Fibroblast of lung (primary cell): ENCODE measurements around the gene GABBR2. TPM values are rescaled to one million over a fixed set of nuclear protein-coding genes. Genes with fewer than 3 reads are reported as not detected.

Source experiments
- DNase-seq, 2 donors: peaks; one replicate each; pipeline versions ENCODE4 v3.0.0 to v3.0.0-alpha.2; 2010; ENCODE audit warnings: low read depth in 2 of 2
- H2AFZ ChIP-seq: 2 replicates; pipeline ENCODE4 v1.5.1; 2012; ENCODE audit warnings: low read length, control low read depth, inconsistent platforms
- H3K27ac ChIP-seq: 2 replicates; pipeline ENCODE4 v1.5.1; 2011; ENCODE audit warnings: low read length, control low read depth; ENCODE audit not compliant: insufficient read depth
- H3K27me3 ChIP-seq: 2 replicates; pipeline ENCODE4 v1.5.1; 2011; ENCODE audit warnings: mild to moderate bottlenecking, low read length; ENCODE audit not compliant: control insufficient read depth, insufficient read depth
- H3K36me3 ChIP-seq: 2 replicates; pipeline ENCODE4 v1.5.1; 2011; ENCODE audit warnings: low read length; ENCODE audit not compliant: control insufficient read depth, insufficient read depth
- H3K4me1 ChIP-seq: 2 replicates; pipeline ENCODE4 v1.5.1; 2011; ENCODE audit warnings: low read length; ENCODE audit not compliant: control insufficient read depth, insufficient read depth; ENCODE audit errors: extremely low read depth
- H3K4me2 ChIP-seq: 2 replicates; pipeline ENCODE4 v1.5.1; 2011; ENCODE audit warnings: low read length, control low read depth; ENCODE audit not compliant: insufficient read depth; ENCODE audit errors: extremely low read depth
- H3K4me3 ChIP-seq, 4 experiments: fragments of 200-600 bp in 1 of 4; sonication (generic) in 1 of 4; replicated peaks in 1 of 4; 2 replicates each; pipeline ENCODE4 v1.5.1; 2011 to 2016; ENCODE audit warnings: low read length in 4 of 4, low read depth in 3 of 4, mild to moderate bottlenecking in 3 of 4, control low read depth in 2 of 4, inconsistent platforms in 1 of 4, mixed read lengths in 1 of 4; ENCODE audit not compliant: insufficient read depth in 1 of 4; ENCODE audit errors: control extremely low read depth in 1 of 4
- H3K79me2 ChIP-seq: 2 replicates; pipeline ENCODE4 v1.5.1; 2012; ENCODE audit warnings: mild to moderate bottlenecking, low read length, inconsistent platforms; ENCODE audit not compliant: control insufficient read depth, insufficient read depth
- H3K9ac ChIP-seq: 2 replicates; pipeline ENCODE4 v1.5.1; 2011; ENCODE audit warnings: mild to moderate bottlenecking, low read length, control low read depth; ENCODE audit not compliant: insufficient read depth
- H3K9me3 ChIP-seq: 2 replicates; pipeline ENCODE4 v1.5.1; 2012; ENCODE audit warnings: low read depth, low read length; ENCODE audit not compliant: control insufficient read depth, insufficient read depth
- H4K20me1 ChIP-seq: 2 replicates; pipeline ENCODE4 v1.5.1; 2011; ENCODE audit warnings: low read length; ENCODE audit not compliant: control insufficient read depth, insufficient read depth; ENCODE audit errors: extremely low read depth
- CTCF ChIP-seq, 2 donors: IDR thresholded peaks in 1 of 2; conservative IDR thresholded peaks in 1 of 2; 1 replicate in 1 of 2; 2 replicates in 1 of 2; pipeline ENCODE4 v1.5.1; 2011 to 2012; ENCODE audit warnings: low read length in 2 of 2, control low read depth in 1 of 2, inconsistent platforms in 1 of 2, low read depth in 1 of 2, mild to moderate bottlenecking in 1 of 2
- EZH2 ChIP-seq: IDR thresholded peaks from 2 replicates; pipeline ENCODE4 v1.5.1; 2012; ENCODE audit warnings: low read length, control low read depth, mild to moderate bottlenecking; ENCODE audit errors: missing control alignments
- polyA plus RNA-seq, 2 donors: library from polyadenylated mRNA; depleted of rRNA in 1 of 2; stranded (reverse) in 1 of 2; unstranded in 1 of 2; fragments of >200 nt; gene quantifications; 2 replicates each; pipeline ENCODE4 v1.2.1, GENCODE V29; 2011 to 2012; ENCODE audit warnings: missing spikeins in 1 of 2
- total RNA-seq: library from RNA; depleted of rRNA; stranded (reverse); fragments of >200 nt; gene quantifications from 2 replicates; pipeline ENCODE4 v1.2.1, GENCODE V29; 2014

The GABBR2 gene
- total and polyA plus RNA-seq, 2 donors (not counting 1 experiment from before 2014, with no cell fraction given): 0.32 to 0.33 TPM

- peak; percentile 16 to 81 for DNase-seq
- no peak overlapping the region for H3K4me3 ChIP-seq
- no peaks in the 10 kb centered on the region for H3K4me1 ChIP-seq
- no peak overlapping the region for H3K9ac ChIP-seq
- no peaks in the 10 kb centered on the region for H3K9me3 ChIP-seq
- H3K4me2 ChIP-seq: no peak overlapping the region
- TF ChIP-seq EZH2 (no peak), CTCF (conservative IDR thresholded peaks at IDR 0.05 in 1 of 2, IDR thresholded peaks at IDR 0.05 in 1 of 2; ENCODE audit: low read depth in 1 of 2, low read length in 2 of 2) (no peak)
- H3K27me3 ChIP-seq: no peaks in the 10 kb centered on the region
- no peak overlapping the region for H2AFZ ChIP-seq
- no peaks in the 10 kb centered on the region for H3K79me2 ChIP-seq
- H4K20me1 ChIP-seq: no peaks in the 10 kb centered on the region
- H3K27ac ChIP-seq: no peak overlapping the region
- no peaks in the 10 kb centered on the region for H3K36me3 ChIP-seq
Observed at GRCh38 chr9:98627296-98627695, 81.4 kb downstream of the GABBR2 start.

DNA sequence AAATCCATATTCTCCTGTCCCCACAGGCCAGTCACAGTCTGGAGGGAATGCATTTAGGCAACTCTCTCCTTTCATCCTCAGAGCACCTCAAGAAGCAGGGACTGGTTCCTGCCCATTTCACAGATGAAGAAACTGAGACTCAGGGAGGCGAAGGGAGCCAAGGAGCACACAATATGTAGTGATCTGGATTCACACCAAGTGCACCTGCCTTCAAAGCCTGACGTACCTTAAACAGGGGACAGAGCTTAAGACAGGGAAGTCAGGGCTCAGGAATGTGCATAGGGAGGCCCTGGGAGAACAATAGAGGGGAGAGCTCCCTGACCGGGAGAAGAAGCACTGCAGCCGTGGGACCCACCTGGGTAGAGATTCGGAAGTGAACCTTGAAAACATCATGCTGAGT, 83.0 kb downstream of the GABBR2 start:
- no peak overlapping the region for H3K27ac ChIP-seq
- no peak for TF ChIP-seq EZH2
- TF ChIP-seq CTCF (conservative IDR thresholded peaks at IDR 0.05 in 1 of 2, IDR thresholded peaks at IDR 0.05 in 1 of 2; ENCODE audit: low read depth in 1 of 2, low read length in 2 of 2): no peak
- no peak overlapping the region for H3K4me3 ChIP-seq

GRCh38 chr9:98619788-98620187, 88.9 kb downstream of the GABBR2 start:
- Histone ChIP-seq H4K20me1 (no peaks in the 10 kb centered on the region), H3K36me3 (no peaks in the 10 kb centered on the region), H2AFZ (no peak overlapping the region), H3K9me3 (no peaks in the 10 kb centered on the region), H3K4me1 (no peaks in the 10 kb centered on the region), H3K4me3 (no peak overlapping the region), H3K27ac (no peak overlapping the region), H3K4me2 (no peak overlapping the region), H3K9ac (no peak overlapping the region), H3K79me2 (no peaks in the 10 kb centered on the region), H3K27me3 (peaks cover 6% of the 10 kb centered on the region)
- TF ChIP-seq EZH2: no peak
- no peak for TF ChIP-seq CTCF (conservative IDR thresholded peaks at IDR 0.05 in 1 of 2, IDR thresholded peaks at IDR 0.05 in 1 of 2; ENCODE audit: low read depth in 1 of 2, low read length in 2 of 2)
- no peak for DNase-seq

More for the DNA sequence above, 83.0 kb downstream of the GABBR2 start:
- Histone ChIP-seq H3K27me3 (peaks cover 4% of the 10 kb centered on the region), H3K9me3 (no peaks in the 10 kb centered on the region), H3K4me2 (no peak overlapping the region), H3K9ac (no peak overlapping the region), H4K20me1 (no peaks in the 10 kb centered on the region), H3K4me1 (no peaks in the 10 kb centered on the region), H3K79me2 (no peaks in the 10 kb centered on the region), H2AFZ (no peak overlapping the region), H3K36me3 (no peaks in the 10 kb centered on the region)
- DNase-seq: no peak
